ENCODE results near the gene KATNB1.

DNA sequence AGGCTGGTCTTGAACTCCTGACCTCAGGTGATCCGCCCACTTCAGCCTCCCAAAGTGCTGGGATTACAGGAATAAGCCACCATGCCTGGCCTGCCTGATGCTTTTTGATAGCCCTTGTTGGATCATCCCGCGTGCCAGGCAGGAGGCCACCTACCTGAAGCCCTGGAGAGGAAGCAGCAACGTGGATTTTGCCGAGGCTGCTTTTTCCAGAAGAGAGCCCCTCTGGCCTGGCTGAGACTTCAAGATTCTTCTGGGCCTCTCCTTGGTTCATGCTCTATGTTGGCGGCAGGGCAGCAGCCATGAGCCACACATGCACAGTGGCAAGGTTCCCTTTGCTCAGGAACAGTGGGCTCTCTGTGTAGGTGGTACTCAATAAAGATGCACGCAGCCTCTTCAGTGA, 11.5 kb downstream of the KATNB1 start:
- TF ChIP-seq REST (IDR thresholded peaks at IDR 0.05; ENCODE audit: insufficient read depth in 1 of 2, low read depth in 2 of 2, low read length in 2 of 2) (no peak), TAF1 (IDR thresholded peaks at IDR 0.05; ENCODE audit: borderline replicate concordance, insufficient read depth, low read length) (no peak), POLR2AphosphoS5 (IDR thresholded peaks at IDR 0.05; ENCODE audit: low read depth, low read length) (no peak), SIN3A (IDR thresholded peaks at IDR 0.05; ENCODE audit: borderline replicate concordance, insufficient read depth, low read length) (no peak), FOXP2 (optimal IDR thresholded peaks at IDR 0.05; ENCODE audit: borderline replicate concordance, extremely low read depth, extremely low read length, insufficient read depth) (no peak)

All from PFSK-1 (cell line).